Right lung (tissue), 5 donors: ENCODE results near the gene COL13A1. TPM values are rescaled to one million over a fixed set of nuclear protein-coding genes. Genes with fewer than 3 reads are reported as not detected.

Experiments
- DNase-seq, 2 donors: peaks; one replicate each; pipeline ENCODE4 v3.0.0-alpha.2; 2013
- polyA plus RNA-seq, 5 donors: library from polyadenylated mRNA; unstranded; fragments of 120-200 nt; gene quantifications; one replicate each; pipeline versions ENCODE4 v1.2.1 to v1.2.3, GENCODE V29; 2013; ENCODE audit warnings: inconsistent platforms in 1 of 5, low replicate concordance in 1 of 5; ENCODE audit not compliant: insufficient read length in 5 of 5, insufficient read depth in 1 of 5

COL13A1 gene
- polyA plus RNA-seq, 5 donors = 46.8 to 71.2 (median 53.4) TPM

- DNase-seq = no peak
Observed at GRCh38 chr10:69906425-69906824, 104.7 kb downstream of the COL13A1 start.

- no peak for DNase-seq
Observed at GRCh38 chr10:69907517-69907916, 105.8 kb downstream of the COL13A1 start.

DNA sequence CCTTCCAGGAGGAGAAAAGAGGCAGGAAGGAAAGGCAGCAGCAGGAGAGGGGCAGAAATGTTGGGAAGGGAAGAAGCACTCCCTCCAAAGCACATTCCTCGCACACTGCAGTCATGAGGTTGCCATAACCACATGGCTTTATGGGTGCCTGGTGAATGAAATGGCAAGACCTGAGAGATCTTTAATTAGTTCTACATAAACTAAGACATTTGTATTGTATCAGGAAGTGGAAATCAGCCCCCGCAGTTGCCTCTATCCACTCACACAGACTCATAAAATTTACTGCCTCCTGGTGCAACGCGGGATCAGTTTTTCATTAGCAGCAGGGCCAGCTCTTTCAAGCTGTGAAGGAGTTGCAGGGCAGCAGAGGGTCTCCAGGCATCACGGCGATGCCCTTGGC is 106.4 kb downstream of the COL13A1 start:
- no peak for DNase-seq

DNA sequence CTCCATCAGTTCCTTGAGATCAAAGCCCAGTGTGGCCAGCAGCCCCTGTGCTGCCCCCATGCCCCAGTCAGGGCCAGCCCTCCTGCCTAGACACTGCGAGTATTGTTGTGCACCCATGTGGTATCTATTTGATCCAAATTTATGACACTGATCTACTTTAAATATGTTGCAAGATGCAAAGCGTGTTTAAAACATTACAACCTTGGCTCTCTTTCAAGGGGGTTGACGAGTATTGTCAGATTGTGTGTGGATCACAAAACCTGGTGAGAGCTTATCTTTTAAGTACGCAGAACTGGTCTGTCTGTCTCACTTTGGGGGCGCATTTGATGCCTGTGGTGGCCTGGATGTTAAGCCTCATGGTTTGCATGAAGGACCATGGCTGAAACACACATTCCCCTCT is 108.9 kb downstream of the COL13A1 start:
- DNase-seq = peak in 1 of 2 donors; percentile 26

DNA sequence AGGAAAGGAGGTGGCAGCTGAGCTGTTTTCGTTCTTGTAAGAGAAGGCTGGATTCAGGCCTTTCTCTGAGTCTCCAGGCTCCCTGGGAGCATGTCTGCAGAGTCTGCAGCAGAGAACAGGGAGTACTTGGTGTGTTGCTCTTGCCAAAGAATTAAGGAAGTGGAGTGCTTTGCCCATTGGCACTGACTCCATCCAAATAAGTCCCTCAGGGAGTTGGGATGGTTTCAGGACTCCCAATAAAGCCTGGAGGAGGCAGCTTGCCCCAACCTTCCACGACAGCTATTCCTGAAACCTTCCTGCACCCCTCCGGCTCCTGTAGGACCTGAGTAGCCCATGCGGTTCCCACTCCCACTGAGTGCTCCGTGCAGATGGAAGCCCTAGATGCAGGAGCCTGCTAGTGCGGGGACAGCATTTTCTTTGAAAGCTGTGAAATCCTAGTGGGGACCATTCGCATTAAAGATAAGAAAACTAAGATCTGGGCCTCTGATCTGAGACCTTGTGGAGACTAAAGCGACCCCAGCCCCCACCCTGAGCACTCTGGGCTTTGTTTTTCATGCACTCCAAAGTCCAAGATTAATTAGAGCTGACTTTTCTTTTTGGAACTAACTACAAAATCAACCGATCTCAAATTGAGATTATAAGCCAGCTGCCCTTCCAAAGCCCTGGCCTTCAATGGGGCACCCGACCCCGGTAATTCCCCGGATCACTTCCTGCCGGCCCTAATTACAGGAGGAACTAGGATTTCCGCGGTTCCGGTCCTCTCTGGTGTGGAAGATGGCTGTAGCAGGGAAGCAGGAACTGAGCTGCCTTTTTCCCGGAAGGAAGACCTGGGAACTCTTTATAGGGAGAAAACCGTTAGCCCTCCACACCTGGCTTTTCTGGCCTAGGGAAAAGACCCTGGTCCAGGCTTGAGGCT is 110.2 kb downstream of the COL13A1 start:
- peak in 1 of 2 donors; percentile 21 for DNase-seq

GRCh38 chr10:69912589-69912988 is 110.9 kb downstream of the COL13A1 start:
- peak in 1 of 2 donors; percentile 41 for DNase-seq

DNA sequence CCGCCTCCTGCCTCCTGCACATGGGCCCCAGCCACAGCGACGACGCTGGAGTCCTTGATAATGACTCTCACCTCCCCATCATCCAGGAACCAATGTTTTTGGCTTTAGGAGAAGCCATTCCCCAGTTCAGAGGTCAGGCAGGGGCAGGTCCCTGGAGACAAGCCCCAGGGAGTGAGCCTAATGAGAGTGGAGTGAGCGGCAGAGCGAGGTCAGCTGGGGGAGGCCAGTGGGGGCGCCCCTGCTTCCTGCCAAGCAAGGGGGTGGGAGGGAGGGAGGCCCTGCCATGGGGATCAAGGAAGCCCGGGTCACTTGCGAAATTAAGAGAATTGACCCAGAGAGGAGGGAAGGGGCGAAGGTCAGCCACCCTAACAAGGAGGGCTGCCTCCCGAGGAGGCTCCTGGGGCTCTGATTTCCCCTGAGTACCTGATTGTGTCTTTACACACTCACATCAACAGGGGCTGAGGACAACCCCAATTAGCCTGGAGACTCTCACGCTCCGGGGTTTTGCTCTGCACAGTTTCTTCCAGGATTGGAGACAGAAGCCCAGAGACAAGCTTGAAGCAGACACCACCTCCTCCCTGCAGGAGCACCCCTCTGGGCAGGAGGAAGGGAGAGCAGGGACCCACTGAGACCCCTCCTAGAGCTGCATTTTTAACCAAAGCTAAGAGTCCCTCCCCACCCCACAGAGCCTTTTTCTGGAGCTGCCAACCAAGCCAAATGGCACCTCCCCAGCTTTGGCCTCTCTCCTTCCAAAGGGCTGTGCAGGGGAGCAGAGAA is 112.1 kb downstream of the COL13A1 start:
- no peak for DNase-seq

DNA sequence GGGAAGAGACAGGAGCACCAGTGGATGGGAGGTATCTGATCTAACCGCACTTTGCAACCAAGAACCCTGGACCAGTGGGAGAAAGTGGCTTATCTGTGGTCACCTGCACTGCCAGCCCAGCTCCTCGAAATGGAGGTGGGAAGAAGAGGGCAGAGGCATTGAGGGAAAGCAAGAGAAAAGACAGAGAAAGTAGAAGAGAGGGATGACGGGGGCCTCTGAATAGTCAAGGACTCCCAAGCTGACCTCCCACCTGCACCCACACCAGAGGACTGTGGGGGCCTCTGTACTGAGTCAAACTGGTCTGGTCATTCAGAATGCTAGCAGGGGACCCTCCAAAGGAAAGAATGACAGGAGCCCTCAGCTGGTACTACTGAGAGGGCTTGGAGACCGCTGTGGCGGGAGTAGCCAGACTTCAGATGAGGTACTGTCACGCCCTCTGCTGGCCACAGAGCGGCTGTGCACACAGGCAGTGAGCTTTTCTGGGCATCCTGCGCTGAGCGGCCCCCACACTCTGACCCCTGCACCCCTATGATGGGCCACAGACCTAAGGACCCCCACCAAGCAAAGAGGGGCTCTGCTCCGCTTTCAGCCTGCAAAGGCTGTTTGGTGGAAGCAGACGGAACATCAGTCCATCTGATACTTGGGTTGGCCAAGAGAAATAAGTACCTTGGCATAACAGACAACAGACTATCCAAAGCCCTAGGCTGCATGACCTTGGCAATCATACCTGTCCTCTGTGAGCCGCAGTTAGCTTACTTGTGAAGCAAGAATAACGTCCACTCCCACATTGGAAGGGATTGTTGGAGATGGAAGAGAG is 112.9 kb downstream of the COL13A1 start:
- DNase-seq = peak; percentile 54 to 68

DNA sequence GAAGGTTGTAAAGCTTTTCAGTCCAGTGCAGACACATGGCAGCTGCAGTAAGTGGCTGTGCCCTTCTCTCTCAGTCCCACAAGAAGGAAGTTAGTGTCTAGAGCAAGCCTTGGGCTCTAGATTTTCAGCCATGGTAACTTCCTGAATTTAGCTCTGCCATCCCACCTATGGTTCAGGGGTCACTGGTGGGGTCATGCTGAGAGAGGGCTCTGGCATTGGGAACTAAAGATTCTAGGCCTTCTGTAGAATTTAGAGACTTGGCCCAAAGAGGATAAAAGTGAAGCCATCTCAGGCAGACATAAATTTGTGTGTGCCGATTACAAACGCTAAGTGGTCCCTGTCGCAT is 113.5 kb downstream of the COL13A1 start:
- DNase-seq = no peak

DNA sequence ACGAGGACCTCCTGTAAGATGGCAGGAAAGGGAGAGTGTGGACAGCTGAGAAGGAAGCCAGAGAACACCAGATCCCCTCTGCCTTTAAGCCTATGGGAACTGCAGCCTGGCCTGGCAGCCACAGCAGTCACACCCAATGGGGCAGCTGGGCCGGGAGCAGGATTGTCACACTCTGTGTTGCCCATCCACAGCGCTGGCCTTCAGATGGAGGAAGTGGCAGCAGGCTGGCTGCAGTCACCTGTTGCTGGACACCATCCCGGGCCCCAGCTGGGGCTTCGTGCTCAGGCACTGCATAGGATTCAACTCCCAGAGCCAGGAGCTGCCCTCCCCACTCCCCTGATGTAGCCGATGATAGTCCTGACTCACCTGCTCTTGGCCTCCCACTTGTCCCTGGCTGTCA is 114.4 kb downstream of the COL13A1 start:
- DNase-seq = no peak

- no peak for DNase-seq
Observed at GRCh38 chr10:69918036-69918435, 116.3 kb downstream of the COL13A1 start.

DNA sequence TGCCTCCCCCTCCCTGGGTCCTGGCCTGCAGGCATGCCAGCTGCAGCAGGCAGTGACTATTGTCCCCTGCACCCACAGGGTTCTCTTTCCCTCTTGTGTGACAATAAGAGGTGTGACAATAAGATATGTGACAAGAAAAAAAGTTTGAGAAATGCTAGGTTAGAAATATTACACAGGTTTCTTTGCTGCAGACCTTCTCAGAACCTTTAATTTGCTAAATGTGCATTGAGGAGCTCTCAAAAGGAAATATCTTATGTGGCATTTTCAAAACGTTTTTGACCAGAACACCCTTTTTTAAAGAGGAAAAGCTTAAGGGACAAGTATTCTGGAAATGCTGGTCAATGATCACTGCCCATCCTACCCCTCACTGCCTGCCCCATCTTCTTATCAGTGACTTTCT is 117.5 kb downstream of the COL13A1 start:
- no peak for DNase-seq

- no peak for DNase-seq
Observed at GRCh38 chr10:69925111-69925510, 123.4 kb downstream of the COL13A1 start.

DNA sequence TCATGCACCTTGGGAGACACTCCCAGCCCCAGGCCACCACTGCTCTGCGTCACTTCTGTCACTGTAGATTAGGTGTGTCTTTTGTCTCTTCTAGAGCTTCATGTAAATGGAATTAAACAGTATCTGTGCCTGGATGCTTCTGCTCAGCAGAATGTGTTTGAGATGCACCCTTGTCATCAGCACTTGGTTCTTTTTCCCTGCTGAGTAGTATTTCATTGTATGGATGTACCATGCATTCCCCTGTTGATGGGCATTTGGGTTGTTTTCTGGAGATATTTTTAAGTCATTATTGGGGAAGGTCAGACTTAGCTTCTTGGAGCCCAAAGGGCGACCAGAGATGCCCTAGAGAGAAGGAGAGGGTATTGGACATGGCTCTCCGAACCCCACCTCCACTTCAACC is 126.6 kb downstream of the COL13A1 start:
- no peak for DNase-seq

GRCh38 chr10:69929575-69929974 is 127.9 kb downstream of the COL13A1 start:
- no peak for DNase-seq

GRCh38 chr10:69934768-69935167 is 133.1 kb downstream of the COL13A1 start:
- DNase-seq = no peak

GRCh38 chr10:69936091-69936490 is 134.4 kb downstream of the COL13A1 start:
- DNase-seq = no peak

DNA sequence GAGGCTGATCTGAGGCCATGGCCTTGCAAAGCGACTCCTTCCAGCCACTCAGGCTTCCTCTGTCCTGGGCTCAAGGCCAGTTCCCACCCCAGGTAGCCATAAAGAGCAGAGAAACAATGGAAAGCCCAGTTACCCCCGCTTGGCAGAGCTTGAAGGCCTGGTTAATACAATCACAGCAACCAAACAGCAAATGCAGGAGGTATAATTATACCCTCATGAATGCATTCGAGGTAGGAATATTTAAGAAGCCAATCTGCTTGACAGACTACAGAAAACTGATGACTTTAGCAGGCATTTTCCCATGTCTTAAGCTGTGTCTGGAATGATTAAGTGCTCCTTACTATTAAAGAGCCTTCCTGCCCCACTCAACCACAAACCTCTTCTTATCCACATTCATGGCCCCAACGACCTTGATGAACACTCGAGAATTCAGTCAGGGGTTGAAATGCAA is 136.9 kb downstream of the COL13A1 start:
- no peak for DNase-seq

GRCh38 chr10:69939061-69939460 is 137.4 kb downstream of the COL13A1 start:
- DNase-seq = no peak

- DNase-seq = no peak
Observed at GRCh38 chr10:69939481-69939880, 137.8 kb downstream of the COL13A1 start.

- no peak for DNase-seq
Observed at GRCh38 chr10:69941730-69942129, 140.0 kb downstream of the COL13A1 start.

GRCh38 chr10:69943292-69943820 is 141.7 kb downstream of the COL13A1 start:
- no peak for DNase-seq
